ENCODE results near the gene IQGAP1. TPM values are rescaled to one million over a fixed set of nuclear protein-coding genes. Genes with fewer than 3 reads are reported as not detected.

The IQGAP1 gene
- total and polyA plus RNA-seq, 2 of the 13 experiments (the other 11 are each of a cell fraction or from before 2014, with no cell fraction given), result 29.5 to 37.9 TPM

GRCh38 chr15:90421527-90421926 is 33.5 kb downstream of the IQGAP1 start (continued):
- TF ChIP-seq TEF (CRISPR knock-in tag; IDR thresholded peaks at IDR 0.05) (no peak), HIVEP1 (CRISPR knock-in tag; IDR thresholded peaks at IDR 0.05) (no peak)

- no TSS peak for BruUV-seq (replicated peaks)
- Histone ChIP-seq H3K4me2 (ENCODE audit: low read depth, low read length) (peak overlapping the region; percentile 47), H3K9me3 (ENCODE audit: low read length) (no peaks in the 10 kb centered on the region), H3K4me3 (replicated peaks in 1 of 3; ENCODE audit: insufficient read depth in 1 of 3, low read depth in 2 of 3, low read length in 3 of 3) (no peak overlapping the region), H2AFZ (ENCODE audit: low read length) (no peak overlapping the region), H3K9ac (ENCODE audit: insufficient read depth, low read depth, low read length) (no peak overlapping the region), H3K27me3 (ENCODE audit: control insufficient read depth in 1 of 2, insufficient read depth in 2 of 2, low read length in 2 of 2) (no peaks in the 10 kb centered on the region), H3K4me1 (ENCODE audit: insufficient read depth, low read length) (peaks cover 57% of the 10 kb centered on the region), H3K79me2 (ENCODE audit: insufficient read depth, low read length) (peaks cover 2% of the 10 kb centered on the region), H3K36me3 (replicated peaks in 1 of 2; ENCODE audit: control insufficient read depth in 1 of 2, insufficient read depth in 2 of 2, low read length in 2 of 2) (no peaks in the 10 kb centered on the region), H3K27ac (ENCODE audit: extremely low read length, insufficient read depth, low read length) (peak overlapping the region; percentile 18), H4K20me1 (ENCODE audit: insufficient read depth, low read length) (no peaks in the 10 kb centered on the region)
- FAIRE-seq, result no peak
- in situ Hi-C loops (cut with HindIII; ENCODE audit: extremely low pct_ligation_motif_present, low pct_unique_long_range_greater_than_20kb), result no loop called here
- intact Hi-C loops (cut with micrococcal nuclease; ENCODE audit: unreplicated experiment), result no loop called here
- CTCF ChIA-PET (ENCODE audit: low intra/inter-chr PET ratio, low total read pairs), result no interaction called here
- 45% methylated on average over 2 of the region's 2 CpGs for WGBS (ENCODE audit: low lambda C conversion rate)
- POLR2A ChIA-PET, result interaction anchor here (1.5 kb wide), 1 partner anchor 34 kb away, joined by 6 read pairs; the partner anchor contains the start of gene IQGAP1
- peak; percentile 60 for DNase-seq (ENCODE audit: low spot score)
- ATAC-seq, result peak; percentile 82
- TF ChIP-seq LBX2 (CRISPR knock-in tag; IDR thresholded peaks at IDR 0.05; ENCODE audit: borderline replicate concordance) (no peak), ARID3A (IDR thresholded peaks at IDR 0.05; ENCODE audit: low read depth, low read length) (0 out of 2 replicates have a peak, but pooled peaks have one; percentile 15), FOXA3 (CRISPR knock-in tag; IDR thresholded peaks at IDR 0.05) (peak; percentile 42; the same call in 1 of the 2 replicates), PHB2 (IDR thresholded peaks at IDR 0.05; ENCODE audit: partially characterized antibody) (no peak), FOXA1 (IDR thresholded peaks at IDR 0.05) (no peak), FOXA1 (CRISPR knock-in tag; IDR thresholded peaks at IDR 0.05) (peak; percentile 27; the same call in 1 of the 2 replicates), SP140L (CRISPR knock-in tag; IDR thresholded peaks at IDR 0.05; ENCODE audit: borderline replicate concordance) (no peak), LCORL (IDR thresholded peaks at IDR 0.05) (no peak), LCORL (CRISPR knock-in tag; IDR thresholded peaks at IDR 0.05) (no peak), ZNF572 (CRISPR knock-in tag; IDR thresholded peaks at IDR 0.05) (no peak), CENPX (CRISPR knock-in tag; IDR thresholded peaks at IDR 0.05) (no peak), SATB2 (CRISPR knock-in tag; IDR thresholded peaks at IDR 0.05) (no peak), ZNF362 (CRISPR knock-in tag; IDR thresholded peaks at IDR 0.05; ENCODE audit: borderline replicate concordance) (no peak), MYC (CRISPR knock-in tag; IDR thresholded peaks at IDR 0.05; ENCODE audit: borderline replicate concordance) (no peak), ZBTB26 (CRISPR knock-in tag; IDR thresholded peaks at IDR 0.05; ENCODE audit: borderline replicate concordance) (no peak), GZF1 (CRISPR knock-in tag; IDR thresholded peaks at IDR 0.05) (no peak), SOX13 (IDR thresholded peaks at IDR 0.05) (no peak), SOX13 (CRISPR knock-in tag; conservative IDR thresholded peaks at IDR 0.05 in 1 of 2, IDR thresholded peaks at IDR 0.05 in 1 of 2) (peak in 1 of 2 experiments; percentile 20; a peak in 1 of 4 replicates)
Observed at GRCh38 chr15:90422043-90422442, 34.0 kb downstream of the IQGAP1 start.

Data from HepG2 (cell line).